Measurements from ENCODE around the gene INPP5A.

Gene INPP5A

GRCh38 chr10:132656283-132657126, 118.9 kb downstream of the INPP5A start:
- no peak for DNase-seq (ENCODE audit: low spot score)
- TF ChIP-seq CTCF (IDR thresholded peaks at IDR 0.05; ENCODE audit: extremely low read depth, insufficient read depth, missing control alignments): no peak
- in situ Hi-C loops (cut with MboI; ENCODE audit: low pct_unique_long_range_greater_than_20kb, low sequenced_read_pairs, unreplicated experiment): no loop called here

GRCh38 chr10:132657127-132657706, 119.6 kb downstream of the INPP5A start:
- no peak for DNase-seq (ENCODE audit: low spot score)
- TF ChIP-seq CTCF (IDR thresholded peaks at IDR 0.05; ENCODE audit: extremely low read depth, insufficient read depth, missing control alignments): no peak
- in situ Hi-C loops (cut with MboI; ENCODE audit: low pct_unique_long_range_greater_than_20kb, low sequenced_read_pairs, unreplicated experiment): no loop called here

- TF ChIP-seq CTCF (IDR thresholded peaks at IDR 0.05; ENCODE audit: extremely low read depth, insufficient read depth, missing control alignments): no peak
These were observed 120.2 kb downstream of the INPP5A start for GRCh38 chr10:132657748-132658147.

GRCh38 chr10:132658546-132659205, 121.1 kb downstream of the INPP5A start:
- TF ChIP-seq CTCF (IDR thresholded peaks at IDR 0.05; ENCODE audit: extremely low read depth, insufficient read depth, missing control alignments): no peak
- DNase-seq (ENCODE audit: low spot score): no peak
- in situ Hi-C loops (cut with MboI; ENCODE audit: low pct_unique_long_range_greater_than_20kb, low sequenced_read_pairs, unreplicated experiment): no loop called here

More at GRCh38 chr10:132657748-132658147, 120.2 kb downstream of the INPP5A start:
- in situ Hi-C loops (cut with MboI; ENCODE audit: low pct_unique_long_range_greater_than_20kb, low sequenced_read_pairs, unreplicated experiment): no loop called here
- no peak for DNase-seq (ENCODE audit: low spot score)

- in situ Hi-C loops (cut with MboI; ENCODE audit: low pct_unique_long_range_greater_than_20kb, low sequenced_read_pairs, unreplicated experiment): no loop called here
- DNase-seq (ENCODE audit: low spot score): no peak
- no peak for TF ChIP-seq CTCF (IDR thresholded peaks at IDR 0.05; ENCODE audit: extremely low read depth, insufficient read depth, missing control alignments)
These were observed 121.9 kb downstream of the INPP5A start for GRCh38 chr10:132659206-132660091.

GRCh38 chr10:132660385-132660784, 122.8 kb downstream of the INPP5A start:
- no peak for TF ChIP-seq CTCF (IDR thresholded peaks at IDR 0.05; ENCODE audit: extremely low read depth, insufficient read depth, missing control alignments)

More at GRCh38 chr10:132660385-132660784, 122.8 kb downstream of the INPP5A start:
- no peak for DNase-seq (ENCODE audit: low spot score)
- in situ Hi-C loops (cut with MboI; ENCODE audit: low pct_unique_long_range_greater_than_20kb, low sequenced_read_pairs, unreplicated experiment): no loop called here

Measured in GM13977 (cell line).